ENCODE results near the gene USP17L21. TPM values are rescaled to one million over a fixed set of nuclear protein-coding genes. Genes with fewer than 3 reads are reported as not detected.
"Not testable (repeated sequence)": the region's sequence is repeated elsewhere in the genome, so short reads cannot be mapped to it uniquely, and the experiment has no call there.

The USP17L21 gene
- polyA plus RNA-seq (not detected in 3 replicates), polyA minus RNA-seq (not detected in 3 replicates)
- polyA plus RNA-seq (2011; ENCODE audit: low read depth), result not detected
- not detected in 2 replicates for polyA plus RNA-seq (2011; cell fraction: cytosol; rRNA removed)
- polyA plus RNA-seq (2011; cell fraction: nucleus; rRNA removed), result not detected in 2 replicates
- not detected in 2 replicates for polyA plus RNA-seq (2012; ENCODE audit: low replicate concordance)
- not detected for polyA minus RNA-seq (2011; cell fraction: cytosol; rRNA and poly(A)+ RNA removed)
- polyA minus RNA-seq (2011; cell fraction: nucleus; rRNA and poly(A)+ RNA removed), result not detected in 2 replicates

- H3K27me3 ChIP-seq (ENCODE audit: control insufficient read depth, extremely low read depth, insufficient read depth, low read length); H3K27ac ChIP-seq (ENCODE audit: control insufficient read depth, insufficient read depth, low read length); H3K36me3 ChIP-seq (ENCODE audit: control insufficient read depth in 2 of 2, extremely low read depth in 1 of 2, insufficient read depth in 2 of 2, low read length in 2 of 2); DNase-seq (ENCODE audit: low read depth, low spot score); H4K20me1 ChIP-seq (ENCODE audit: control insufficient read depth, extremely low read depth, insufficient read depth, low read length); H3K9me3 ChIP-seq (ENCODE audit: control insufficient read depth, low read depth, low read length); H3K4me3 ChIP-seq (ENCODE audit: control insufficient read depth in 2 of 3, extremely low read depth in 1 of 3, insufficient read depth in 2 of 3, low read depth in 1 of 3, low read length in 3 of 3); H3K4me1 ChIP-seq (ENCODE audit: control insufficient read depth, extremely low read depth, insufficient read depth, low read length); H3K4me2 ChIP-seq (ENCODE audit: control insufficient read depth, extremely low read depth, insufficient read depth, low read depth, low read length); H3K9ac ChIP-seq (ENCODE audit: control insufficient read depth, extremely low read depth, insufficient read depth, low read length); H3K9me1 ChIP-seq (ENCODE audit: control insufficient read depth, extremely low read depth, insufficient read depth, low read length); FAIRE-seq; H2AFZ ChIP-seq (ENCODE audit: control insufficient read depth, low read length); H3K79me2 ChIP-seq (ENCODE audit: control insufficient read depth, insufficient read depth, low read length); dilution Hi-C loops (cut with MboI; ENCODE audit: extremely low pct_ligation_motif_present, low sequenced_read_pairs): not testable (repeated sequence)
These were observed at the start of gene USP17L21 for GRCh38 chr4:9262572-9262971. TSS of gene USP17L21 (plus strand) at chr4:9262872. CDS start at chr4:9262872, 0 bp downstream.

GRCh38 chr4:9214701-9215100 lies 48.0 kb upstream of the USP17L21 start:
- H3K4me3 ChIP-seq (ENCODE audit: control insufficient read depth in 2 of 3, extremely low read depth in 1 of 3, insufficient read depth in 2 of 3, low read depth in 1 of 3, low read length in 3 of 3); H3K4me2 ChIP-seq (ENCODE audit: control insufficient read depth, extremely low read depth, insufficient read depth, low read depth, low read length); H3K9me3 ChIP-seq (ENCODE audit: control insufficient read depth, low read depth, low read length); H3K9me1 ChIP-seq (ENCODE audit: control insufficient read depth, extremely low read depth, insufficient read depth, low read length); H3K27me3 ChIP-seq (ENCODE audit: control insufficient read depth, extremely low read depth, insufficient read depth, low read length); H4K20me1 ChIP-seq (ENCODE audit: control insufficient read depth, extremely low read depth, insufficient read depth, low read length); H2AFZ ChIP-seq (ENCODE audit: control insufficient read depth, low read length); H3K9ac ChIP-seq (ENCODE audit: control insufficient read depth, extremely low read depth, insufficient read depth, low read length); FAIRE-seq; dilution Hi-C loops (cut with MboI; ENCODE audit: extremely low pct_ligation_motif_present, low sequenced_read_pairs); H3K79me2 ChIP-seq (ENCODE audit: control insufficient read depth, insufficient read depth, low read length); H3K27ac ChIP-seq (ENCODE audit: control insufficient read depth, insufficient read depth, low read length); DNase-seq (ENCODE audit: low read depth, low spot score); H3K4me1 ChIP-seq (ENCODE audit: control insufficient read depth, extremely low read depth, insufficient read depth, low read length); H3K36me3 ChIP-seq (ENCODE audit: control insufficient read depth in 2 of 2, extremely low read depth in 1 of 2, insufficient read depth in 2 of 2, low read length in 2 of 2): not testable (repeated sequence)

- H3K4me1 ChIP-seq (ENCODE audit: control insufficient read depth, extremely low read depth, insufficient read depth, low read length); H3K9me3 ChIP-seq (ENCODE audit: control insufficient read depth, low read depth, low read length); H2AFZ ChIP-seq (ENCODE audit: control insufficient read depth, low read length); H3K9me1 ChIP-seq (ENCODE audit: control insufficient read depth, extremely low read depth, insufficient read depth, low read length); H4K20me1 ChIP-seq (ENCODE audit: control insufficient read depth, extremely low read depth, insufficient read depth, low read length); H3K4me2 ChIP-seq (ENCODE audit: control insufficient read depth, extremely low read depth, insufficient read depth, low read depth, low read length); H3K27ac ChIP-seq (ENCODE audit: control insufficient read depth, insufficient read depth, low read length); H3K27me3 ChIP-seq (ENCODE audit: control insufficient read depth, extremely low read depth, insufficient read depth, low read length); FAIRE-seq; H3K9ac ChIP-seq (ENCODE audit: control insufficient read depth, extremely low read depth, insufficient read depth, low read length); H3K4me3 ChIP-seq (ENCODE audit: control insufficient read depth in 2 of 3, extremely low read depth in 1 of 3, insufficient read depth in 2 of 3, low read depth in 1 of 3, low read length in 3 of 3); dilution Hi-C loops (cut with MboI; ENCODE audit: extremely low pct_ligation_motif_present, low sequenced_read_pairs); H3K79me2 ChIP-seq (ENCODE audit: control insufficient read depth, insufficient read depth, low read length); DNase-seq (ENCODE audit: low read depth, low spot score); H3K36me3 ChIP-seq (ENCODE audit: control insufficient read depth in 2 of 2, extremely low read depth in 1 of 2, insufficient read depth in 2 of 2, low read length in 2 of 2): not testable (repeated sequence)
These were observed 47.6 kb upstream of the USP17L21 start, which contains the start of gene USP17L11 for GRCh38 chr4:9215105-9215504. TSS of gene USP17L11 (plus strand) at chr4:9215405. CDS start at chr4:9215405, 0 bp downstream.

GRCh38 chr4:9219852-9220251 lies 42.8 kb upstream of the USP17L21 start, which contains the start of gene USP17L12:
TSS of gene USP17L12 (plus strand) at chr4:9220152. CDS start at chr4:9220152, 0 bp downstream.
- H4K20me1 ChIP-seq (ENCODE audit: control insufficient read depth, extremely low read depth, insufficient read depth, low read length); H3K27me3 ChIP-seq (ENCODE audit: control insufficient read depth, extremely low read depth, insufficient read depth, low read length); H3K36me3 ChIP-seq (ENCODE audit: control insufficient read depth in 2 of 2, extremely low read depth in 1 of 2, insufficient read depth in 2 of 2, low read length in 2 of 2); H3K4me1 ChIP-seq (ENCODE audit: control insufficient read depth, extremely low read depth, insufficient read depth, low read length); FAIRE-seq; H3K9me3 ChIP-seq (ENCODE audit: control insufficient read depth, low read depth, low read length); dilution Hi-C loops (cut with MboI; ENCODE audit: extremely low pct_ligation_motif_present, low sequenced_read_pairs); H3K9ac ChIP-seq (ENCODE audit: control insufficient read depth, extremely low read depth, insufficient read depth, low read length); H2AFZ ChIP-seq (ENCODE audit: control insufficient read depth, low read length); H3K4me3 ChIP-seq (ENCODE audit: control insufficient read depth in 2 of 3, extremely low read depth in 1 of 3, insufficient read depth in 2 of 3, low read depth in 1 of 3, low read length in 3 of 3); H3K79me2 ChIP-seq (ENCODE audit: control insufficient read depth, insufficient read depth, low read length); H3K9me1 ChIP-seq (ENCODE audit: control insufficient read depth, extremely low read depth, insufficient read depth, low read length); H3K27ac ChIP-seq (ENCODE audit: control insufficient read depth, insufficient read depth, low read length); DNase-seq (ENCODE audit: low read depth, low spot score); H3K4me2 ChIP-seq (ENCODE audit: control insufficient read depth, extremely low read depth, insufficient read depth, low read depth, low read length): not testable (repeated sequence)

GRCh38 chr4:9224596-9224995 lies 38.1 kb upstream of the USP17L21 start, which contains the start of gene USP17L13:
TSS of gene USP17L13 (plus strand) at chr4:9224896. CDS start at chr4:9224896, 0 bp downstream.
- dilution Hi-C loops (cut with MboI; ENCODE audit: extremely low pct_ligation_motif_present, low sequenced_read_pairs), result not testable (repeated sequence)

More at GRCh38 chr4:9224596-9224995, 38.1 kb upstream of the USP17L21 start, which contains the start of gene USP17L13:
- H3K27me3 ChIP-seq (ENCODE audit: control insufficient read depth, extremely low read depth, insufficient read depth, low read length); H3K4me3 ChIP-seq (ENCODE audit: control insufficient read depth in 2 of 3, extremely low read depth in 1 of 3, insufficient read depth in 2 of 3, low read depth in 1 of 3, low read length in 3 of 3); H3K9me1 ChIP-seq (ENCODE audit: control insufficient read depth, extremely low read depth, insufficient read depth, low read length); H4K20me1 ChIP-seq (ENCODE audit: control insufficient read depth, extremely low read depth, insufficient read depth, low read length); H3K36me3 ChIP-seq (ENCODE audit: control insufficient read depth in 2 of 2, extremely low read depth in 1 of 2, insufficient read depth in 2 of 2, low read length in 2 of 2); H3K4me2 ChIP-seq (ENCODE audit: control insufficient read depth, extremely low read depth, insufficient read depth, low read depth, low read length); H3K27ac ChIP-seq (ENCODE audit: control insufficient read depth, insufficient read depth, low read length); H3K79me2 ChIP-seq (ENCODE audit: control insufficient read depth, insufficient read depth, low read length); H3K9me3 ChIP-seq (ENCODE audit: control insufficient read depth, low read depth, low read length); DNase-seq (ENCODE audit: low read depth, low spot score); H2AFZ ChIP-seq (ENCODE audit: control insufficient read depth, low read length); H3K4me1 ChIP-seq (ENCODE audit: control insufficient read depth, extremely low read depth, insufficient read depth, low read length); FAIRE-seq; H3K9ac ChIP-seq (ENCODE audit: control insufficient read depth, extremely low read depth, insufficient read depth, low read length): not testable (repeated sequence)

Data from keratinocyte (primary cell).